ENCODE results near the gene SPECC1L. TPM values are rescaled to one million over a fixed set of nuclear protein-coding genes. Genes with fewer than 3 reads are reported as not detected.

SPECC1L gene
- total and polyA plus RNA-seq, 8 donors: 6.0 to 53.1 (median 21.8) TPM

GRCh38 chr22:24359452-24360120 is 89.0 kb downstream of the SPECC1L start:
- Histone ChIP-seq H3K9me3 (no peaks in the 10 kb centered on the region), H3K4me1 (peaks cover 0 to 27% (median 13%) of the 10 kb centered on the region in 4 donors), H3K36me3 (peaks cover 14 to 63% (median 63%) of the 10 kb centered on the region in 4 donors), H3K27ac (no peak overlapping the region), H3K4me3 (no peak overlapping the region), H3K27me3 (no peaks in the 10 kb centered on the region)
- DNase-seq: peak in 1 of 2 donors; percentile 20
- intact Hi-C loops (cut with DNase I; ENCODE audit: low total_unique reads): no loop called here
- TF ChIP-seq EP300 (IDR thresholded peaks at IDR 0.05) (no peak), POLR2A (IDR thresholded peaks at IDR 0.05) (no peak), CTCF (IDR thresholded peaks at IDR 0.05) (no peak), POLR2AphosphoS5 (IDR thresholded peaks at IDR 0.05) (no peak)
- WGBS, 5 donors: 57 to 79% (median 67%) methylated on average over 5 of the region's 5 CpGs

- intact Hi-C loops (cut with DNase I; ENCODE audit: low total_unique reads): no loop called here
- Histone ChIP-seq H3K36me3 (peaks cover 11 to 79% (median 74%) of the 10 kb centered on the region in 4 donors), H3K27ac (no peak overlapping the region), H3K27me3 (no peaks in the 10 kb centered on the region), H3K9me3 (no peaks in the 10 kb centered on the region), H3K4me3 (no peak overlapping the region), H3K4me1 (peaks cover 0 to 21% (median 12%) of the 10 kb centered on the region in 4 donors)
- no peak for DNase-seq
- 86 to 97% (median 91%) methylated on average over 4 of the region's 4 CpGs for WGBS, 5 donors
- no peak for TF ChIP-seq CTCF (IDR thresholded peaks at IDR 0.05)
- TF ChIP-seq POLR2AphosphoS5 (IDR thresholded peaks at IDR 0.05): no peak
- TF ChIP-seq EP300 (IDR thresholded peaks at IDR 0.05): no peak
- no peak for TF ChIP-seq POLR2A (IDR thresholded peaks at IDR 0.05)
Measured at GRCh38 chr22:24361976-24362646, 91.5 kb downstream of the SPECC1L start.

GRCh38 chr22:24363243-24363642 is 92.6 kb downstream of the SPECC1L start:
- Histone ChIP-seq H3K4me1 (peaks cover 0 to 21% (median 12%) of the 10 kb centered on the region in 4 donors), H3K9me3 (no peaks in the 10 kb centered on the region), H3K4me3 (no peak overlapping the region), H3K27me3 (no peaks in the 10 kb centered on the region), H3K36me3 (peaks cover 10 to 87% (median 84%) of the 10 kb centered on the region in 4 donors), H3K27ac (no peak overlapping the region)
- intact Hi-C loops (cut with DNase I; ENCODE audit: low total_unique reads): no loop called here
- DNase-seq: no peak
- WGBS, 5 donors: 93 to 99% (median 94%) methylated on average over 3 of the region's 3 CpGs
- TF ChIP-seq POLR2A (IDR thresholded peaks at IDR 0.05) (no peak), CTCF (IDR thresholded peaks at IDR 0.05) (no peak), POLR2AphosphoS5 (IDR thresholded peaks at IDR 0.05) (no peak), EP300 (IDR thresholded peaks at IDR 0.05) (no peak)

- no peak for DNase-seq
- no peak for TF ChIP-seq CTCF (IDR thresholded peaks at IDR 0.05)
- no peaks in the 10 kb centered on the region for H3K9me3 ChIP-seq
- H3K27me3 ChIP-seq: no peaks in the 10 kb centered on the region
- H3K4me1 ChIP-seq: no peaks in the 10 kb centered on the region
- H3K4me3 ChIP-seq: no peak overlapping the region
- WGBS, 5 donors: 62 to 74% (median 71%) methylated on average over 8 of the region's 8 CpGs
- H3K27ac ChIP-seq: no peak overlapping the region
- intact Hi-C loops (cut with DNase I; ENCODE audit: low total_unique reads): no loop called here
- H3K36me3 ChIP-seq: peaks cover 21 to 99% (median 98%) of the 10 kb centered on the region in 4 donors
Measured at GRCh38 chr22:24366701-24367100, 96.1 kb downstream of the SPECC1L start.

Measured in stomach (tissue), 9 donors.